ENCODE measurements around the gene CLEC16A.

CLEC16A gene

DNA sequence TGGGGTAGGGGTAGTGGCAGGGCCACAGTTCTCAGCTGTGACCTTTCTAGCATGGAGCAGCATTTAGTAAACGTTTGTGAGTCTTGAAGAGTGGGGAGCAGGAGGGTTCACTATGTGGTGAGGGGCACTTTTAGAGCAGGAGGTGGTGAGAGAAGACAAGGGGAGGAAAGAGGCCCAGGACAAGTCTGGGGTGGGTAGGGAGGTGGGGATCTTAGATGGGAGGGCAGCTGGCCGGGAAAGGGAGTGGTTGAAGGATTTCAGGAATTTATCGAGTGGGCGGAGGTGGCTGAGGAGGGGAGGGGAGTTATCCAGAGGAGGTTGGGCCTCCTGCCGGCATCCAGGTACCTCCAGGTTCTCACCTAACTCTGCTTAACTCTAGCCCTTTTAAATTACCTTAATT is 1.9 kb downstream of the CLEC16A start:
- TF ChIP-seq EZH2phosphoT487 (IDR thresholded peaks at IDR 0.05; ENCODE audit: borderline replicate concordance, low read length), result no peak
- peaks cover 11% of the 10 kb centered on the region for H3F3A ChIP-seq (ENCODE audit: control insufficient read depth, insufficient read depth)
- no peak overlapping the region for H3K27ac ChIP-seq (ENCODE audit: low read depth, low read length)
- no peaks in the 10 kb centered on the region for H3K27me3 ChIP-seq (ENCODE audit: control insufficient read depth, low read length)
- H3K4me1 ChIP-seq (ENCODE audit: control insufficient read depth, low read length), result peaks cover 63% of the 10 kb centered on the region
- no peaks in the 10 kb centered on the region for H3K9me3 ChIP-seq (ENCODE audit: control insufficient read depth, insufficient read depth, low read length)
- H3K9me2 ChIP-seq (replicated peaks; ENCODE audit: control insufficient read depth, low read length), result no peaks in the 10 kb centered on the region
- peak overlapping the region; percentile 91 for H3K4me2 ChIP-seq (ENCODE audit: low read length)
- peaks cover 68% of the 10 kb centered on the region for H3K79me2 ChIP-seq (ENCODE audit: control insufficient read depth, low read length)
- peak overlapping the region; percentile 91; the same call in 1 of the 2 replicates for H3K4me3 ChIP-seq (ENCODE audit: low read length)
- peaks cover 5% of the 10 kb centered on the region for H3K36me3 ChIP-seq (ENCODE audit: control insufficient read depth, low read length)
- peaks cover 12% of the 10 kb centered on the region; the same call in 1 of the 2 replicates for H4K20me1 ChIP-seq (ENCODE audit: control insufficient read depth, insufficient read depth, low read depth, low read length)

DNA sequence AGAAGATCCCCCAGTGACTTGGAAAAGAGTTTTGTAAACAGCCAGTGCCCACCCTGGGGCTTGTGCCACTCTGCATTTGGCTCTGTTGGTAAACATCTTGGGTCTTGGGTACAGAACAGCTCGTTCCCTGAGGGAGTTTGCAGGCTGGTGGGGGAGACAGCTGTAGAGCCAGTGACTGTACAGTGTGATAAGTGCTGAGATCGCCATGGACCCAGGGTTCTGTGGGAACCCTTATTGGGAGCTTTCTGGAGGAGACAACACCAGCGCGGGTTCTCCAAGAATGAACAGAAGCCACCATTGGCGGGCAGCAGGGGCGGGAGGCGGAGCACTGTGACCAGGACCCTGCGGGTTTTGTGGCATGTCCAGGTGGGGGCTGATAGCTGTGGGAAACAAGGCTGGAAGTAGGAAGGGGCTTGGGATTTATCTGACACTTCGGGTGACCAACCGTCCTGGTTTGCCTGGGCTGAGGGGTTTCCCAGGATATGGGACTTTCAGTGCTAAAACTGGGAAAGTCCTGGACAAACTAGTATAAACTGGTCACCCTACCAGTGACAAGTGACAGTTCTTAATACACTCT is 2.9 kb downstream of the CLEC16A start:
- Histone ChIP-seq H3K9me2 (replicated peaks; ENCODE audit: control insufficient read depth, low read length) (no peaks in the 10 kb centered on the region), H3K27me3 (ENCODE audit: control insufficient read depth, low read length) (no peaks in the 10 kb centered on the region), H3K4me2 (ENCODE audit: low read length) (peak overlapping the region; percentile 1; the same call in 1 of the 2 replicates), H3K79me2 (ENCODE audit: control insufficient read depth, low read length) (peaks cover 75% of the 10 kb centered on the region), H3K4me1 (ENCODE audit: control insufficient read depth, low read length) (peaks cover 63% of the 10 kb centered on the region), H3K4me3 (ENCODE audit: low read length) (no peak overlapping the region), H3K9me3 (ENCODE audit: control insufficient read depth, insufficient read depth, low read length) (no peaks in the 10 kb centered on the region), H4K20me1 (ENCODE audit: control insufficient read depth, insufficient read depth, low read depth, low read length) (peaks cover 10% of the 10 kb centered on the region; the same call in 1 of the 2 replicates), H3K27ac (ENCODE audit: low read depth, low read length) (no peak overlapping the region), H3F3A (ENCODE audit: control insufficient read depth, insufficient read depth) (peaks cover 11% of the 10 kb centered on the region), H3K36me3 (ENCODE audit: control insufficient read depth, low read length) (peaks cover 5% of the 10 kb centered on the region)
- TF ChIP-seq EZH2phosphoT487 (IDR thresholded peaks at IDR 0.05; ENCODE audit: borderline replicate concordance, low read length), result no peak
- TF ChIP-seq, protein P1, sequence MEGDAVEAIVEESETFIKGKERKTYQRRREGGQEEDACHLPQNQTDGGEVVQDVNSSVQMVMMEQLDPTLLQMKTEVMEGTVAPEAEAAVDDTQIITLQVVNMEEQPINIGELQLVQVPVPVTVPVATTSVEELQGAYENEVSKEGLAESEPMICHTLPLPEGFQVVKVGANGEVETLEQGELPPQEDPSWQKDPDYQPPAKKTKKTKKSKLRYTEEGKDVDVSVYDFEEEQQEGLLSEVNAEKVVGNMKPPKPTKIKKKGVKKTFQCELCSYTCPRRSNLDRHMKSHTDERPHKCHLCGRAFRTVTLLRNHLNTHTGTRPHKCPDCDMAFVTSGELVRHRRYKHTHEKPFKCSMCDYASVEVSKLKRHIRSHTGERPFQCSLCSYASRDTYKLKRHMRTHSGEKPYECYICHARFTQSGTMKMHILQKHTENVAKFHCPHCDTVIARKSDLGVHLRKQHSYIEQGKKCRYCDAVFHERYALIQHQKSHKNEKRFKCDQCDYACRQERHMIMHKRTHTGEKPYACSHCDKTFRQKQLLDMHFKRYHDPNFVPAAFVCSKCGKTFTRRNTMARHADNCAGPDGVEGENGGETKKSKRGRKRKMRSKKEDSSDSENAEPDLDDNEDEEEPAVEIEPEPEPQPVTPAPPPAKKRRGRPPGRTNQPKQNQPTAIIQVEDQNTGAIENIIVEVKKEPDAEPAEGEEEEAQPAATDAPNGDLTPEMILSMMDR (IDR thresholded peaks at IDR 0.05; ENCODE audit: low read depth, low read length, poor library complexity, severe bottlenecking), result peak; percentile 25

DNA sequence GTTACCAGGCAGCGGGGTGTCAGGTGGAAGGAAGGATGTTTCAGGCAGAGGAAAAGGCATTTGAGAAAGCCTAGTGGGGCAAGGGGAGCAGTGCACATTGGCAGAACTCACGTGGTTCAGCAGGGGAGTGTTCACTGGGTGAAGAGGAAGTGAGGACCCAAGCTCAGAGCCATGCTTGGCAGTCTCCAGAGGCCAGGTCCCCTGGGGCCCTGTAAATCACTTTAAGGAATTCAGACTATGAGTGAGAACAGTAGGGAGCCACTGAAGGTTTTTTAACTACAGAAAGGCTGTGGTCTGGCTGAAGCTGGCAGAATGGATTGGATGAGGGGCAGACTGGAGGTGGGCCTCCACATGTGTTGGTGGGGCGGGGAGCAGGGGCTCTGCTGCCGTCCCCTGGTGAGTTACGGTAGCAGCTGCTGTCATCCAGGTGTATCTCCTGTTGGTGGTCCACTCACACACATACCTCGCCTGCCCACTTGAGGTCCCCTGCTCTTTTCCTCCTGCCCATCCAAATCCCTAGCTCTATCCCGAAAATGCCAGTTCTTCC is 5.1 kb downstream of the CLEC16A start:
- H3K9me2 ChIP-seq (replicated peaks; ENCODE audit: control insufficient read depth, low read length), result no peaks in the 10 kb centered on the region
- peaks cover 10% of the 10 kb centered on the region; the same call in 1 of the 2 replicates for H4K20me1 ChIP-seq (ENCODE audit: control insufficient read depth, insufficient read depth, low read depth, low read length)
- peaks cover 5% of the 10 kb centered on the region for H3K36me3 ChIP-seq (ENCODE audit: control insufficient read depth, low read length)
- no peaks in the 10 kb centered on the region for H3K27me3 ChIP-seq (ENCODE audit: control insufficient read depth, low read length)
- H3K27ac ChIP-seq (ENCODE audit: low read depth, low read length), result peak overlapping the region; percentile 16; the same call in 1 of the 2 replicates
- H3K79me2 ChIP-seq (ENCODE audit: control insufficient read depth, low read length), result peaks cover 92% of the 10 kb centered on the region
- peak overlapping the region; percentile 69 for H3K4me2 ChIP-seq (ENCODE audit: low read length)
- H3F3A ChIP-seq (ENCODE audit: control insufficient read depth, insufficient read depth), result peaks cover 8% of the 10 kb centered on the region
- H3K4me1 ChIP-seq (ENCODE audit: control insufficient read depth, low read length), result peaks cover 59% of the 10 kb centered on the region
- H3K9me3 ChIP-seq (ENCODE audit: control insufficient read depth, insufficient read depth, low read length), result no peaks in the 10 kb centered on the region
- TF ChIP-seq, protein P1 (IDR thresholded peaks at IDR 0.05; ENCODE audit: low read depth, low read length, poor library complexity, severe bottlenecking), result peak; percentile 55
- TF ChIP-seq EZH2phosphoT487 (IDR thresholded peaks at IDR 0.05; ENCODE audit: borderline replicate concordance, low read length), result no peak
- peak overlapping the region; percentile 52 for H3K4me3 ChIP-seq (ENCODE audit: low read length)

DNA sequence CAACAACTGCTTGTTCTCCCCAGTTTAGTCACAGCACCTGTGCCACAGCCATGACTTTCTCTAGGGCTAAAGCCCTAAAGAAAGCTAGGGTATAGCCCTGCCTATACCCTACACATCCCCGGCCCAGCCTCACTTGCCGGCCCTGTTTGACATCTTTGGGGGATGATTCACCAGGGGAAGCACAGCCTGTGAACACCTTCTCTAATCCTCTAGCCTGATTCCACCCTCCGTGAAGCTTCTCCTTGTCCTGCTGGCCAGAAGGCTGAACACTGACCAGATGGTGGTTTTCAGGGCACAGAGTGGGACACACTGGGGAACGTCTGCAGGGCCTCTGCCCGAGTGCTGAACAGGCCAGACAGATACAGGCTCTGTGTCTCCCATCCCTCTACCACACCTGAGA is 6.0 kb downstream of the CLEC16A start:
- Histone ChIP-seq H3K9me2 (replicated peaks; ENCODE audit: control insufficient read depth, low read length) (no peaks in the 10 kb centered on the region), H3K9me3 (ENCODE audit: control insufficient read depth, insufficient read depth, low read length) (no peaks in the 10 kb centered on the region), H4K20me1 (ENCODE audit: control insufficient read depth, insufficient read depth, low read depth, low read length) (peaks cover 14% of the 10 kb centered on the region; the same call in 1 of the 2 replicates), H3K27me3 (ENCODE audit: control insufficient read depth, low read length) (no peaks in the 10 kb centered on the region), H3F3A (ENCODE audit: control insufficient read depth, insufficient read depth) (peaks cover 8% of the 10 kb centered on the region), H3K36me3 (ENCODE audit: control insufficient read depth, low read length) (peaks cover 5% of the 10 kb centered on the region), H3K4me3 (ENCODE audit: low read length) (no peak overlapping the region), H3K4me1 (ENCODE audit: control insufficient read depth, low read length) (peaks cover 61% of the 10 kb centered on the region), H3K79me2 (ENCODE audit: control insufficient read depth, low read length) (peaks cover 92% of the 10 kb centered on the region), H3K27ac (ENCODE audit: low read depth, low read length) (no peak overlapping the region), H3K4me2 (ENCODE audit: low read length) (peak overlapping the region; percentile 69)
- TF ChIP-seq, protein P1 (IDR thresholded peaks at IDR 0.05; ENCODE audit: low read depth, low read length, poor library complexity, severe bottlenecking), result no peak
- TF ChIP-seq EZH2phosphoT487 (IDR thresholded peaks at IDR 0.05; ENCODE audit: borderline replicate concordance, low read length), result no peak
